Stomach (tissue), 9 donors: ENCODE results near the gene CXCL8. TPM values are rescaled to one million over a fixed set of nuclear protein-coding genes. Genes with fewer than 3 reads are reported as not detected.

Source experiments
- DNase-seq, 2 donors: peaks; one replicate each; pipeline versions ENCODE4 v3.0.0 to v3.0.0-alpha.2; 2013 to 2019
- H3K27ac ChIP-seq, 5 donors: fragments of 200-600 bp in 4 of 5; sonication (generic) in 4 of 5; one replicate each; pipeline ENCODE4 v1.5.1; 2013 to 2019; ENCODE audit warnings: mild to moderate bottlenecking in 1 of 5, moderate library complexity in 1 of 5
- H3K27me3 ChIP-seq, 3 donors: fragments of 200-600 bp; sonication (generic); one replicate each; pipeline ENCODE4 v1.5.1; 2017 to 2019; ENCODE audit warnings: mixed run types in 1 of 3
- H3K36me3 ChIP-seq, 4 donors: fragments of 200-600 bp; sonication (generic); 1 replicate in 3 of 4; 2 replicates in 1 of 4; pipeline ENCODE4 v1.5.1; 2016 to 2019
- H3K4me1 ChIP-seq, 4 donors: fragments of 200-600 bp; sonication (generic); one replicate each; pipeline ENCODE4 v1.5.1; 2016 to 2019
- H3K4me3 ChIP-seq, 4 donors: fragments of 200-600 bp; sonication (generic) in 3 of 4; one replicate each; pipeline ENCODE4 v1.5.1; 2016 to 2019; ENCODE audit warnings: mild to moderate bottlenecking in 1 of 4
- H3K9me3 ChIP-seq, 4 donors: fragments of 200-600 bp; sonication (generic); one replicate each; pipeline ENCODE4 v1.5.1; 2016 to 2019
- EP300 ChIP-seq: sonication (generic); formaldehyde crosslinking; IDR thresholded peaks from one replicate; pipeline ENCODE4 v1.6.1; 2017; ENCODE audit warnings: antibody characterized with exemption
- POLR2A ChIP-seq, 4 donors: fragments of 450-650 bp; IDR thresholded peaks; one replicate each; pipeline ENCODE4 v1.6.1; 2016; ENCODE audit warnings: antibody characterized with exemption in 4 of 4, control low read depth in 2 of 4, mild to moderate bottlenecking in 1 of 4, moderate library complexity in 1 of 4
- POLR2AphosphoS5 ChIP-seq, 3 donors: sonication (generic); formaldehyde crosslinking; IDR thresholded peaks; one replicate each; pipeline ENCODE4 v1.6.1; 2016; ENCODE audit warnings: antibody characterized with exemption in 3 of 3
- WGBS, 5 donors: extraction: QIAGEN DNeasy Blood & Tissue Kit in 3 of 5; methylation state at CpG; one replicate each; pipeline versions ENCODE4 v1.1.5 to v1.1.7; 2013 to 2018; 5-methylcytosine and 5-hydroxymethylcytosine counted together
- intact Hi-C: fragments of 100-400 bp; cut with DNase I; formaldehyde crosslinking; loops from one replicate; pipeline ENCODE4 v1.15.1; 2023; ENCODE audit warnings: low total_unique reads
- polyA plus RNA-seq, 3 donors: library from polyadenylated mRNA; stranded (reverse); fragments of 200-250 nt; gene quantifications; one replicate each; pipeline ENCODE4 v1.2.3, GENCODE V29; 2013
- total RNA-seq, 5 donors: library from RNA; depleted of rRNA; stranded (reverse); fragments of >200 nt; gene quantifications; one replicate each; pipeline versions ENCODE4 v1.1.0 to v1.2.3, GENCODE V29; 2014 to 2016
- TF ChIP-seq, protein P1 (sequence below), 7 experiments: fragments of 450-650 bp in 4 of 7; fragments of 200-600 bp in 3 of 7; sonication (generic) in 3 of 7; IDR thresholded peaks; one replicate each; pipeline ENCODE4 v1.5.1; 2016 to 2019; ENCODE audit warnings: antibody characterized with exemption in 7 of 7, control low read depth in 2 of 7, mild to moderate bottlenecking in 1 of 7
- donor health status: healthy with polysubstance abuse.
- donor health status: Bipolar disorder and iron deficiency.
- donor health status: healthy.

CXCL8 gene
- total and polyA plus RNA-seq, 8 donors, result 3.6 to 163 (median 6.6) TPM; not detected in 2

DNA sequence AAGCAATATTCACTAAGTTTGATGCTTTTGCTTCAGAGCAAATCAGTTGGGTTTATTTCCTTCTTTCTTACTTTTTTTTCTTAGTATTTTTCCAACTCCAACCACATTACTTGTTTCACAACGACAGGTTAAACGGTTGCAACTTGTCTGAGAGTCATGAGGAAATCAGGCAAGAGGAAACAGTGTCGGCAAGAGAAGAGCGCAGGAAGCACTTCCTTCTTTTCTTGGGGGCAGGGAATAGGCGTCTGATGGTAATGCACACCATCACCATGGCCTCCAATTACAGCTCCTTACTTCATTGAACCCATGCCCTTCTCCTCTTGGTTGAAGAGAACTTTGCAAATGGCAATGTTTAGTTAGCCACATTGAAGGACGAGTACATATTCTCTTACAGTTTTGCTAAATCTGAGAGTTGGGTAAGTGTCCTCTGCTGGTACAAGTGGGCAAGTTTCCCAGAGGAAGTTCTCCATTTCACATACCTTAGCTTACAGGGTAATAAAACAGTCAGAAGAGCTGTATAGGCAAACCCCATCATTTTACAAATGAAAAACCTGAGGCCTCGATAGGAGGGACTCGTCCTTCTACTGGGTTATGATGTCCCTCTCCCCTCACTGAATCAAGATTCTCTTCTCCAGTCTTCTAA lies 8.3 kb upstream of the CXCL8 start:
- H3K27me3 ChIP-seq, result no peaks in the 10 kb centered on the region
- peak overlapping the region in 2 of 5 donors; percentile 50 to 62 for H3K27ac ChIP-seq
- WGBS, 5 donors, result 67 to 84% (median 82%) methylated on average over 8 of the region's 8 CpGs
- TF ChIP-seq POLR2AphosphoS5 (IDR thresholded peaks at IDR 0.05) (peak in 1 of 3 donors; percentile 40), POLR2A (IDR thresholded peaks at IDR 0.05) (no peak)
- no peak overlapping the region for H3K4me3 ChIP-seq
- DNase-seq, result no peak
- intact Hi-C loops, result no loop called here
- no peaks in the 10 kb centered on the region for H3K9me3 ChIP-seq
- H3K4me1 ChIP-seq, result peaks cover 0 to 43% (median 0%) of the 10 kb centered on the region in 4 donors
- H3K36me3 ChIP-seq, result no peaks in the 10 kb centered on the region

DNA sequence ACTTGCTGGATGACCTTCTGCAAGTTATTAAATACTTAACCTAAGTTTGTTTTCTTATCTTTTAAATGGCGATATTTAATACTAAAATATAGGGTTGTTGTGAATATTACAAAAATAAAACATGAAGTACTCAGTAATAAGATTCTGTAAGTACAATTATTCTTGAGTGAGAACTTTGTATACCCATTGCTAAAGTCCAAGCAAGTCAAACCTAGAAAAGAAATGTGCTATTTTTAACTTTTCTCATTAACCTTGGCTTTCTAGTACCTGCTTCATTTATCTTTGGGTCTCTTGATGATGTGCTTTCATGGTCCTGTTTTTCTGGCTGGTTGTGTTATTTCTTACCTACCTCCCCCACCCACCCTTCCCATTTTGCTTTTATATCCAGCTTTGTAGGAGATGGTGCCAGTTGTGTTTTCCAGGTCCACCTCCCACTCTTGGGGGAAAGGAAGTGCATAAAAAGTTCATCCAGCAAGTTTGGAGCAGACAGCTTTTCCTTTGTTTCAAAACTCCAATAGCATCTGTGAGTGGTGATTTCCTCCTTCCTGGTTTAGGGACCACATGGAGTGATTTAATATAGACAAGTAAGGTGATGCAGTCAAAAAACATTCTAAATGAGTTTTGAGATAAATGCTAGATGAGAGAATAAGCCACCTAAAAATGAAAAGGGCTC lies 7.5 kb upstream of the CXCL8 start:
- H3K4me1 ChIP-seq, result peaks cover 0 to 38% (median 0%) of the 10 kb centered on the region in 4 donors
- WGBS, 5 donors, result 60 to 87% (median 77%) methylated on average over 1 of the region's 1 CpG
- H3K4me3 ChIP-seq, result no peak overlapping the region
- DNase-seq, result no peak
- H3K27me3 ChIP-seq, result no peaks in the 10 kb centered on the region
- H3K27ac ChIP-seq, result peak overlapping the region in 2 of 5 donors; percentile 30 to 62
- no peak for TF ChIP-seq EP300
- no peak for TF ChIP-seq POLR2AphosphoS5 (IDR thresholded peaks at IDR 0.05)
- no peak for TF ChIP-seq POLR2A (IDR thresholded peaks at IDR 0.05)
- TF ChIP-seq, protein P1, sequence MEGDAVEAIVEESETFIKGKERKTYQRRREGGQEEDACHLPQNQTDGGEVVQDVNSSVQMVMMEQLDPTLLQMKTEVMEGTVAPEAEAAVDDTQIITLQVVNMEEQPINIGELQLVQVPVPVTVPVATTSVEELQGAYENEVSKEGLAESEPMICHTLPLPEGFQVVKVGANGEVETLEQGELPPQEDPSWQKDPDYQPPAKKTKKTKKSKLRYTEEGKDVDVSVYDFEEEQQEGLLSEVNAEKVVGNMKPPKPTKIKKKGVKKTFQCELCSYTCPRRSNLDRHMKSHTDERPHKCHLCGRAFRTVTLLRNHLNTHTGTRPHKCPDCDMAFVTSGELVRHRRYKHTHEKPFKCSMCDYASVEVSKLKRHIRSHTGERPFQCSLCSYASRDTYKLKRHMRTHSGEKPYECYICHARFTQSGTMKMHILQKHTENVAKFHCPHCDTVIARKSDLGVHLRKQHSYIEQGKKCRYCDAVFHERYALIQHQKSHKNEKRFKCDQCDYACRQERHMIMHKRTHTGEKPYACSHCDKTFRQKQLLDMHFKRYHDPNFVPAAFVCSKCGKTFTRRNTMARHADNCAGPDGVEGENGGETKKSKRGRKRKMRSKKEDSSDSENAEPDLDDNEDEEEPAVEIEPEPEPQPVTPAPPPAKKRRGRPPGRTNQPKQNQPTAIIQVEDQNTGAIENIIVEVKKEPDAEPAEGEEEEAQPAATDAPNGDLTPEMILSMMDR (IDR thresholded peaks at IDR 0.05), result no peak
- H3K36me3 ChIP-seq, result no peaks in the 10 kb centered on the region
- intact Hi-C loops, result no loop called here
- no peaks in the 10 kb centered on the region for H3K9me3 ChIP-seq

DNA sequence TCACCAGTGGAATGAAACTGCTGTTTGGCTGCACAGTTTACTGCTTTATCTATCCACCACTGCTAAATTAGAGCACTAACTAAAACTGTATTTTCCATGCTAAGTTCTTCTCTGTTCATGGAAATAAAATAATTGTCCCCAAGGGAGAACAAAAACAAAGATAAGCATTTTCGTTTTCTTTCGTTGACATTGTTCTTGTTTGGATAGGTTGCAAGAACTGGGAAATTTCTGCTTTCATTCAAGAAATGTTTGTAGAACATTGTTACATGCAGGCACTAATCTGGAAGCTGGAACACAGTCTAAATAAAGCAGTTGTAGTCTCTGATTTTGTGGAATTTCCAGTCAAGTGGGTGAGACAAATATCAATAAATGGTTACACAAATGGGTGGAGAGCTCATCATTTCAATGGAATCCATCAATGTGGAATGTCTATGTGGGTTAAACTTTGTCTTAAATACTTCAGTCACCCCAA lies 5.8 kb upstream of the CXCL8 start:
- no peak for DNase-seq
- H3K36me3 ChIP-seq, result no peaks in the 10 kb centered on the region
- WGBS, 5 donors, result 18 to 43% (median 27%) methylated on average over 2 of the region's 2 CpGs
- peak overlapping the region in 1 of 5 donors; percentile 18 for H3K27ac ChIP-seq
- intact Hi-C loops, result no loop called here
- H3K4me3 ChIP-seq, result no peak overlapping the region
- H3K9me3 ChIP-seq, result no peaks in the 10 kb centered on the region
- no peaks in the 10 kb centered on the region for H3K27me3 ChIP-seq
- TF ChIP-seq EP300 (no peak), POLR2AphosphoS5 (IDR thresholded peaks at IDR 0.05) (no peak)
- peaks cover 0 to 24% (median 0%) of the 10 kb centered on the region in 4 donors for H3K4me1 ChIP-seq

DNA sequence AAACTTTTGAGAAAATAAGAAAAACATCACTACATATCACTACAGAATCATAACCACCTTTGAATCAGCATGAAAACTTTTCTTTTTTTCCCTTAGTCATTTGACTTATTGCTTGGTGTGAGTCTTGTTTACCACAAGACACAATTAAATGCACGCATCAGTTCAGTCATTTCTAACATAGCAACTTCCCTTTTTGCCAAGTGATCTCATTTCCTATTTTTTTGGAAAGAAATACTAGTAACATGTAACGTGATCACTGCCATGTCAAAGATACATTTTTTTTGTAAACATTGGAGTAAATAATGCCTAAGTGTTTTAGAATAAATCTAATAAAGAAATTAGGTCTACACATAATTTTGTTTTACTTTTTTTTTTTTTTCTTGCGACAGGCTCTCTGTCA lies 5.1 kb upstream of the CXCL8 start:
- Histone ChIP-seq H3K9me3 (no peaks in the 10 kb centered on the region), H3K4me3 (no peak overlapping the region), H3K27me3 (no peaks in the 10 kb centered on the region), H3K27ac (peak overlapping the region in 1 of 5 donors; percentile 18), H3K4me1 (peaks cover 0 to 22% (median 0%) of the 10 kb centered on the region in 4 donors), H3K36me3 (no peaks in the 10 kb centered on the region)
- TF ChIP-seq POLR2AphosphoS5 (IDR thresholded peaks at IDR 0.05), result no peak
- TF ChIP-seq EP300, result no peak
- intact Hi-C loops, result no loop called here
- WGBS, 5 donors, result 52 to 73% (median 67%) methylated on average over 3 of the region's 3 CpGs
- peak in 1 of 2 donors; percentile 42 for DNase-seq

DNA sequence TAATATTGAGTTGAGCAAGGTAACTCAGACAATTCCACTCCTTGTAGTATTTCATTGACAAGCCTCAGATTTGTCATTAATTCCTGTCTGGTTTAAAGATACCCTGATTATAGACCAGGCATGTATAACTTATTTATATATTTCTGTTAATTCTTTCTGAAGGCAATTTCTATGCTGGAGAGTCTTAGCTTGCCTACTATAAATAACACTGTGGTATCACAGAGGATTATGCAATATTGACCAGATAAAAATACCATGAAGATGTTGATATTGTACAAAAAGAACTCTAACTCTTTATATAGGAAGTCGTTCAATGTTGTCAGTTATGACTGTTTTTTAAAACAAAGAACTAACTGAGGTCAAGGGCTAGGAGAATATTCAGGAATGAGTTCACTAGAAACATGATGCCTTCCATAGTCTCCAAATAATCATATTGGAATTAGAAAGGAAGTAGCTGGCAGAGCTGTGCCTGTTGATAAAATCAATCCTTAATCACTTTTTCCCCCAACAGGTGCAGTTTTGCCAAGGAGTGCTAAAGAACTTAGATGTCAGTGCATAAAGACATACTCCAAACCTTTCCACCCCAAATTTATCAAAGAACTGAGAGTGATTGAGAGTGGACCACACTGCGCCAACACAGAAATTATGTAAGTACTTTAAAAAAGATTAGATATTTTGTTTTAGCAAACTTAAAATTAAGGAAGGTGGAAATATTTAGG lies 821 bp downstream of the CXCL8 start:
- peak overlapping the region in 1 of 4 donors; percentile 14 for H3K4me3 ChIP-seq
- H3K27me3 ChIP-seq, result no peaks in the 10 kb centered on the region
- H3K9me3 ChIP-seq, result no peaks in the 10 kb centered on the region
- H3K36me3 ChIP-seq, result no peaks in the 10 kb centered on the region
- WGBS, 5 donors, result 47 to 60% (median 53%) methylated on average over 2 of the region's 2 CpGs
- H3K27ac ChIP-seq, result no peak overlapping the region
- no peak for DNase-seq
- TF ChIP-seq POLR2AphosphoS5 (IDR thresholded peaks at IDR 0.05) (no peak), POLR2A (IDR thresholded peaks at IDR 0.05) (no peak), EP300 (no peak)
- TF ChIP-seq, protein P1 (IDR thresholded peaks at IDR 0.05), result no peak
- H3K4me1 ChIP-seq, result peaks cover 0 to 11% (median 2%) of the 10 kb centered on the region in 4 donors
- intact Hi-C loops, result no loop called here
